Measurements from ENCODE around the gene COL6A2.

DNA sequence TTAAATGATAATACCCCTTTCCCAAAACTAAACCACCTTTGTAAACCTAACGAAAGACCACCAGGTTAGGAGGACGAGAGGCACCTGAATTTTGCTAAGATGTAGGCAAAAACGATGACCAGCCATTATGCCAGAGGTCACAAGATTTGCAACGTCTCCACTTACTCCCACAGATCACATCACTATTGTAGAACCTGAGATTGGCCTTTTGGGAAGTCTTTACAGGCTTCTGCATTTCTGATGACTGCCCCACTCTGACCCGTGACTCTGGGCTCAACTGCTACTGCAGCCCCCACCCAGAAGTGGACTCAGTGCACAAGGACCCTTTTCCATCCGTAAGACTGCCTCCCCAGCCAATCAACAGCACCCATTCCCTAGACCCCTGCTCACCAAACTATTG, 36.4 kb upstream of the COL6A2 start:
- TF ChIP-seq, protein P1, sequence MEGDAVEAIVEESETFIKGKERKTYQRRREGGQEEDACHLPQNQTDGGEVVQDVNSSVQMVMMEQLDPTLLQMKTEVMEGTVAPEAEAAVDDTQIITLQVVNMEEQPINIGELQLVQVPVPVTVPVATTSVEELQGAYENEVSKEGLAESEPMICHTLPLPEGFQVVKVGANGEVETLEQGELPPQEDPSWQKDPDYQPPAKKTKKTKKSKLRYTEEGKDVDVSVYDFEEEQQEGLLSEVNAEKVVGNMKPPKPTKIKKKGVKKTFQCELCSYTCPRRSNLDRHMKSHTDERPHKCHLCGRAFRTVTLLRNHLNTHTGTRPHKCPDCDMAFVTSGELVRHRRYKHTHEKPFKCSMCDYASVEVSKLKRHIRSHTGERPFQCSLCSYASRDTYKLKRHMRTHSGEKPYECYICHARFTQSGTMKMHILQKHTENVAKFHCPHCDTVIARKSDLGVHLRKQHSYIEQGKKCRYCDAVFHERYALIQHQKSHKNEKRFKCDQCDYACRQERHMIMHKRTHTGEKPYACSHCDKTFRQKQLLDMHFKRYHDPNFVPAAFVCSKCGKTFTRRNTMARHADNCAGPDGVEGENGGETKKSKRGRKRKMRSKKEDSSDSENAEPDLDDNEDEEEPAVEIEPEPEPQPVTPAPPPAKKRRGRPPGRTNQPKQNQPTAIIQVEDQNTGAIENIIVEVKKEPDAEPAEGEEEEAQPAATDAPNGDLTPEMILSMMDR (IDR thresholded peaks at IDR 0.05; ENCODE audit: low read depth, low read length, poor library complexity, severe bottlenecking) = no peak
- no peak for TF ChIP-seq EZH2phosphoT487 (IDR thresholded peaks at IDR 0.05; ENCODE audit: borderline replicate concordance, low read length)

Measured in DOHH2 (cell line).